HG03460 (cell line): ENCODE measurements around the gene MACROD2.
"Not testable (repeated sequence)": the region's sequence is repeated elsewhere in the genome, so short reads cannot be mapped to it uniquely, and the experiment has no call there.

ENCODE experiments used
- ATAC-seq: cut with Tn5 transposase; IDR thresholded peaks from one replicate; pipeline ENCODE4 v1.9.1; 2021; ENCODE audit not compliant: unreplicated experiment

MACROD2 gene

GRCh38 chr20:14259689-14260088, 264.4 kb downstream of the MACROD2 start:
- ATAC-seq: no peak

- no peak for ATAC-seq
Measured at GRCh38 chr20:14260367-14260766, 265.1 kb downstream of the MACROD2 start.

DNA sequence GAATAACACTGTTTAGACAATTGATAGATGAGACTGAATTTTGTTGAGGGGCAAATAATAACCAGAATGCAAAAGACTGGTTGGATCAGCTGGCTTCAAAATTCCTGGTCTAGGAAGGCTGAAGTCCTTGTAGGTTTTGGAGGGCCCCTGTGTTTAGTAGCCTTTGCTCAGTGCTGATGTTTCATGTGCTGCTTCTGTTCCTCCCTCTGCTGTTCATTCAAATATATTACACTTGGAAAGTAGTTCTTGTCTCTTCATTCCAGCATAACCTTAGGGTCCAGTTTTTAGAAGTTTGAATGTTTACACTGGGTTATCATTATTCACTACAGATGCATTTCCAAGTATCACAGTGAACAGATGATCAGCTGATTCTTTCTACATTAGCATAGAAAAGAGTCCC, 269.6 kb downstream of the MACROD2 start:
- no peak for ATAC-seq

- no peak for ATAC-seq
Measured at GRCh38 chr20:14266246-14266645, 270.9 kb downstream of the MACROD2 start.

DNA sequence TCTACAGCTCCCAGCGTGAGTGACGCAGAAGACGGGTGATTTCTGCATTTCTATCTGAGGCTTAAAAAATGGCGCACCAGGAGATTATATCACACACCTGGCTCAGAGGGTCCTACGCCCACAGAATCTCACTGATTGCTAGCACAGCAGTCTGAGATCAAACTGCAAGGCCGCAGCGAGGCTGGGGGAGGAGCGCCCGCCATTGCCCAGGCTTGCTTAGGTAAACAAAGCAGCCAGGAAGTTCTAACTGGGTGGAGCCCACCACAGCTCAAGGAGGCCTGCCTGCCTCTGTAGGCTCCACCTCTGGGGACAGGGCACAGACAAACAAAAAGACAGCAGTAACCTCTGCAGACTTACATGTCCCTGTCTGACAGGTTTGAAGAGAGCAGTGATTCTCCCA, 275.4 kb downstream of the MACROD2 start:
- not testable (repeated sequence) for ATAC-seq

DNA sequence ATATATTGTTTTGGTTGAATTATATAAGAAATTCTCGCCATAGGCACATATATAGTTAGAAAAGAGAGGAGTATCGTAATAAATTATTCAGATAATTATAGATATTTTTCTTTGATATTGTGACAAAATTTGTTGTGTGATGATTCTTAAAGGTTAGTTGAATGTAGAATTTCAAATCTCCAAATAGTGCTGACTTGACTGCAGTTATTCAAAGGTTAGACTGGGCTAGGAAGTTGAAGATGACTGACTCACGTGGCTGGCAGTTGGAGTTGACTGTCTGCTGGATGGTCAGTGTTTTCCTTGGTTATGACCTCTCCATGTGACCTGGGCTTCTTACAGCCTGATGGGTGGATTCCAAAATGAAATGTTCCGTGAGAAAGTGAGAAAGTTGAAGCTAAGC, 286.8 kb downstream of the MACROD2 start:
- no peak for ATAC-seq

GRCh38 chr20:14284443-14284842, 289.1 kb downstream of the MACROD2 start:
- ATAC-seq: no peak

DNA sequence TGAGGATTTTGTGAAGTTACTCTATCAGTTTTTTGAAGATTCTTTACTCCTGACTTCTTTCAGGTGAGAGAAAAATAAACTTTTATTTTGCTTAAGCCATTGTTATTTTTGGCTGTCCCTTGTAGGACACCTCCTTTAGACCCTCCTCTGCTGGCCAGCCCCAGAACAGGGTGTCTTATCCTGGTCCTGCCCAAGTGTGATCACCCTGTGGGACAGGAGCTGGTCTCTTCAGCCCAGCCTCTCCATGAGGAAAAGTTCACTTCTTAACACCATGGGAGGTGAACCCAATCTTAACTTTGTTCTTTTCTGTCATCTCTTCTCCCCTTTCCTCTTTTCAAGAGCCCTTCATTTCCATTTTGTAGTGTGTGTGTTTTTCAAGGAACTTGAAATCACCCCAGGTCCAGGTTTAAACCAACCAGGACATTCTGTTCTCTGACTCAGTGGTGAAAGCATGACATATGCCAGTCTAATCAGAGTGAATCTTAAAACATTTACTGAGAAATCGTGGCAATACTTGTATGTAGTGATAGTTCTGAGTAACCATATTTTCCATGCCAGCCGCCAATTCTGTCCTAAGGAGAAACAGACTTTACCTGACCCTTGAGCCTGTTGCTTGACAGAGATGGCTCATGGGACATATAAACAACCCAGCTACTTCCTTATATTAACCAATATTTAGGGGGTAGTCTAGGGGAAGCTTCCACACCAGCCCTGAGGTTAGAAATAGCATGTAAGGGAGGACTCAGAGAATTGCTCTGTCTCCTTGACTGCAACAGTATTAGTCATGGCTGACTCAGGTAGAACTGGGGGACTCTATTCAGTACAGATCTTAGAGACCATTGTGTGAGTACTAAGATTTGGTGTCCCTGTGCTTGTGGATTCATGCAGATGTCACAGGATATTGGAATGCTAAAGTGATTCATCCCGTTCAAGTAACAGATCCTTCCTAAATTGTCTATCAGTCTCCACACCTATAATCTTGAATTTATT, 293.3 kb downstream of the MACROD2 start:
- no peak for ATAC-seq

DNA sequence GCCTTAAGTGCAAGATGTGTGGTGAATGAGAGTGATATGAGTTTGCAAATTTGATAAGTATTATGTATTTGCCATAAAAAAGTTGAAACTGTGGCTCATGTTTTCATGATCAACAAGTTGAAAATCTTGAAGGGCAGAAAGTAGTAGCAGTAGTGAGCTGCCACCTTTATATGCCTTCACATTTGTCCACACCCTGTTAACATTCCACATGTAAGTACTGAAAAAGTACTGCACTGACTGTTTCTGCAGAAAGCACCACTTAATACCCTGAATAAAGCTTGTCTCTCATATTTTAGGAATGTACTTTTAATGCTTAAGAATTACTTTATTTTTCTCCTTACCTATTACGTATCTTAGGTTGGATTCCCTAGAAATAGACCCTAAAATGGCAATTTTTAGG, 296.2 kb downstream of the MACROD2 start:
- ATAC-seq: no peak

- ATAC-seq: no peak
Measured at GRCh38 chr20:14295238-14295637, 299.9 kb downstream of the MACROD2 start.

DNA sequence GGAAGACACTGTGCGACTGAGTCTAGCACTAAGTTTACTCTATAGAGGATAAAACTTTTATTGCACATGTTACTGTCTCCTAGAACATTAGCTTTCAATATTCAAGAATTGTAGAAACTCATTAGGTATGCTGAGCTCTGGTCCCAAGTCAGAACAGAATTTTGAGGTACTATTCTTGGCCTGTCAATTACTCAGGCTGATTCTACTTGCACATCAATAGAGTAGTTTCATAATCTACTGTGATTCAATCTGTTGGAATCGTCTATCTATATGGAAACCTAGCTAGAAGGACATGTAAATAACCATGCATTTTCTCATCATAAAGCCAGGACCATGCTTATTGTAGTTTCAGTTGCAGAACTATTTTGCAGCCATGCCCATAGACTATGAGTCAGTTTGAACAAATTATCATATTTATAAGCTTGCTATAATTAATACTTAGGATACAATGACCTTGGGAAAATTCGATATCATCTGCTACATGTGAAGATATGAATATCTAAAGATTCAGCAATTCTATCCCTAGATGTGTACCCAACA, 300.5 kb downstream of the MACROD2 start:
- no peak for ATAC-seq

DNA sequence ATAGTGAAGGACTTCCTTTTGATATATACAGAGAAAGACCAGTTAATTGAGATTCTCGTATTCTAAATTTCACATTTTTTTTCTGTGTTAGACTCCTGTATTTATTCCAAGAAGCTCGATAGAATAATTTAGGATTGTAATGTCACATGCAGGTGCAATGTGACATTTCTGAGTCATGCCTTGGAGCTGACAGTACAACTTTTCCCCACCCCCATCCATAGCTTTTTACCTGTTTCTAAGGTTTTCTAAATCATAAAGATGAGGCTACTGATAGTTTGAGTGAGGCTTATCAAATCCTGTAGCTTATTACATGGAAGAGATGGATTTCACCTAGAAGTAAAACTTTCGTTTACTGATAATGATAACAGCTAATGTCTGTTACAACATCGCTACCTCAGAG, 304.5 kb downstream of the MACROD2 start:
- ATAC-seq: no peak

DNA sequence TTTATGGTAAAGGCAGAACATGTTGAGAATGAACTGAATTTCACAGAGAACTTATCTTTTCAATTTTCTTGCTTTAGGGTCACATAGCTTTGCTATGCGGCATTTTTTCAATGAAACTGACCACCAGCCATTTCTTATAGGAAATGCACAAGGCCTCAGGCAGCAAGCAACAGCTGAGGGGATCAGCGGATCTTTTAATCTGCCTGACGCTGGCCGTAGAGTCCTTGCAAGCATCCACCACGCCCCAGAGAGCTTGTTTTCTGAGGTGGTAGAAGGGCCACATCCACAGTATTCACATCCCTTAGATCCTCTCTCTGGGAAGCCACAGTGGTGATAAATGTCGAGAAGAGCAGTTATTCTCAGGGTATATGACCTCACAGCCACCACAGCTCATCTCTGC, 307.8 kb downstream of the MACROD2 start:
- no peak for ATAC-seq

DNA sequence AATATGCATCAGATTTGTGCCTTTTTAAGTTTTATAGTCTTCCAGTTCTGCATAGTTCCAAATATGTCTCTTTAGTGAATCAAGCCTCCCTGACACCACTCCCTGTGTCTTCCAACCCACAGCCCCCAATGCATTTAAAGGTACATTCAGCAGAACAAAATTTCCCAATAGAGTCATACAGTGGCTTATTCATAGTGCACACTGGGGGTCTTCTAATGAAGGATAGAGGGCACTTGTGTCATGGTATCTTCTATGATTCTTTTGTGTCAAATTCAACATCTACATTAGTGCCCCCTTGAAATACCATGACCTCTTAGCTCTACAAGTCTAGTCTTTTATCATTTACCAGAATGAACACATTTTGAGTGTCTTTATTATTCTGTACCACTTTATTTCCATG, 308.3 kb downstream of the MACROD2 start:
- no peak for ATAC-seq

DNA sequence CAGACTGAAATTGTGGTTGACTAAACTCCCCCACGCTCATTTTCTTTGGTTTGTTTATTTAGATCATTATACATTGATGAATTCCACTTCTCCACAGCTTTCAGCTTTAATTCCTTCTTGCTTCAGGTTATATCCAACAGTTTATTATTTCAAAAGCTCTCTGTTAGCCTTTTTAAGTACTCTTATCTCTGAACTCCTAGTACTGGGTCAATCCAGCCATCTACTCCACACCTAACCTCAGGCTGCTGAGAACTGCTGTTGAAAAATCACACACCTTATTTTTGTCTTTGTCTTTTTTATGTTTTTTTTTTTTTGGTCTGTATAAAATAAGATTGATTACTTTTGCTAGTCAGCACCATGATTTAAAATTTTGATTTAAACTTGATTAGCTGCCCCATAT, 309.2 kb downstream of the MACROD2 start:
- no peak for ATAC-seq

DNA sequence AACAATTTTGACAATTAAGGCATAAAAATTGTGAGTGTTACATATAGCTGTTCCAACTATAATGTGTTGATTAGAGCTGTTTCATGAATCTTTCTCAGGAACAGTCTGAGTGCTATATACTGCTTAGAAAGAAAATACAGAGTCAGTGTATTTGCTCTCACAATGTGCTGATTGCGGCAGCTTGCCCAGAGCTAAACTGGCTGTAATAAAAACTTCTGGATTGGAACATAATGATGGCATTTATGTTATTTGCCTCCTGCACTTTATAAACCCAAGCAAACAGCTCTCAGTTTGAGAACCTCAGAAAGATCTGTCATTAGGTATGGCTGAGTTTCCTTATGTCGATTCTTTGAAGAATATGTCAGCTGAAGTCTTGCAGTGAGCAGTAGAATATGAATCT, 312.6 kb downstream of the MACROD2 start:
- no peak for ATAC-seq

- no peak for ATAC-seq
Measured at GRCh38 chr20:14310977-14311627, 315.8 kb downstream of the MACROD2 start.

- ATAC-seq: no peak
Measured at GRCh38 chr20:14312001-14312400, 316.7 kb downstream of the MACROD2 start.

DNA sequence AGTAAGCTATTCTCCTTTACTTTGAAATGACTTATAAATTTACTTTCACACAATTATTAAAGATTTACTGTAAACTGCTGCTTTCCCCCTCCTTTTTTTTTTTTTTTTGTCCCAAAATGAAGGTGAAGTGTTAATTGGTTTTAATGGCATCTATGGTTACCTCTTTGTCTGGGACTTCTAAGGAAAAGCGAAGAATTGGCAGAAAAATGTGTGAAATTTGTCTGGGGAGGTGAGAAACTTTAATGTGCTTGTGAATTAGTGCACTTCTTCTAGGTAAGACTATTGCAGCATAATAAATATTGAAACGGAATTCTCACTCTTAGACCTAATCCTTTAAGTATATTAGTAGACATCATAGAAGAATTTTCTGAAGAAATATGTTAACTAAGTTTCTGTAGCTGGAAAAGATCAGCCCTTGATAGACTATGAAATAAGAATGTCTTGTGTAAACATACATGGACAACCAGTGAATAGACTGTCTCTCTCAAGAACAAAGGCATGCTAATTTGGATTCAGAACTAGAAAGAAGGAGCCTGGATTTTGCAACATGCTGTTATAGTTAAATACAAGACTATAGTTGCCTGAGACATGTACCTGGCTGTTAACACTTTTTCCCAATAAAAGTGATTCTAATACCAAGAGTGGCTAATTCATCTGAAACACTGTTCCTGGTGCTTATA, 318.2 kb downstream of the MACROD2 start:
- no peak for ATAC-seq

DNA sequence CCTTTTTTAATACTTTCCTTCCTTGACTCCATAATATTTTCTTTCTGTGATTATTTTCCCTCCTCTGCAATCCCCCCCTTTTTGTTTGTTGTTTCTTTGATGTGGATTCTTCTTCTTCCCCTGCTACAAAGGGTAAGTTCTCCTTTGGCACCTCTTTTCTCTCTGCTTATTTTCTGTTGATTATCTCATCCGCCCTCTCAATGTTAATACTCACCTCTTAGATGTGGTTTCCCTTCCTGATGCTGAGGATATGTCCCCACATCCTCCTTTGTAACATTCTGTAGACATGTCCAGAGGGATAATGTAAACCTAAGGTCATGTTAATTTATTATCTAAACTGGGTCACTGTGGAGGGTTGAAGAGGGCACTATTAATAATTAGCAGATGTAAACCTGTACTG, 324.4 kb downstream of the MACROD2 start:
- no peak for ATAC-seq

- ATAC-seq: no peak
Measured at GRCh38 chr20:14331646-14332045, 336.3 kb downstream of the MACROD2 start.
